GM12878 (cell line): ENCODE results near the gene DNAJA4. TPM values are rescaled to one million over a fixed set of nuclear protein-coding genes. Genes with fewer than 3 reads are reported as not detected.

Source experiments
- ATAC-seq: fragments of 200-7000 bp; cut with Tn5 transposase; 3 replicates; pipeline ENCODE4 v1.9.1; 2020; ENCODE audit warnings: mild to moderate bottlenecking, moderate library complexity
- Bru-seq: library from RNA; stranded (reverse); fragments of 400-500 nt; gene quantifications from one replicate; lab custom pipeline; 2021; lab: Mats Ljungman, UMichigan
- BruChase-seq, 2 experiments: library from RNA; stranded (reverse); fragments of 400-500 nt; gene quantifications; one replicate each; lab custom pipeline; 2021; lab: Mats Ljungman, UMichigan
- BruUV-seq: library from RNA; stranded (reverse); fragments of 400-500 nt; replicated peaks from 2 replicates; lab custom pipeline; 2021; lab: Mats Ljungman, UMichigan
- CTCF ChIA-PET: fragments of 300-600 bp; sonication (Branson Sonifier 250); formaldehyde crosslinking; extraction: SDS; loops from one replicate; lab custom pipeline; 2021; ENCODE audit warnings: inconsistent platforms; lab: Yijun Ruan, JAX
- POLR2A ChIA-PET: fragments of 350-600 bp; formaldehyde crosslinking; extraction: SDS; loops from one replicate; lab custom pipeline; 2021; ENCODE audit warnings: inconsistent platforms; lab: Charles Lee
- RAD21 ChIA-PET: fragments of 300-600 bp; sonication (Branson Sonifier 250); formaldehyde crosslinking; loops from one replicate; lab custom pipeline; 2023; ENCODE audit warnings: antibody characterized with exemption; ENCODE audit not compliant: unreplicated experiment; lab: Charles Lee
- SMC1A ChIA-PET: fragments of 300-600 bp; sonication (Branson Sonifier 250); formaldehyde crosslinking; loops from one replicate; lab custom pipeline; 2023; ENCODE audit not compliant: unreplicated experiment, uncharacterized antibody; lab: Charles Lee
- DNase-seq: peaks from one replicate; pipeline ENCODE4 v3.0.0-alpha.2; 2011; ENCODE audit warnings: low read depth, low spot score
- FAIRE-seq: peaks from 3 replicates; lab custom pipeline; 2011; peaks lifted over from hg19 to GRCh38; lab: Jason Lieb, UNC
- H2AFZ ChIP-seq: 2 replicates; pipeline ENCODE4 v1.6.0; 2011; ENCODE audit warnings: low read depth, low read length, control low read depth; ENCODE audit not compliant: control insufficient read depth
- H3K27ac ChIP-seq: 2 replicates; pipeline ENCODE4 v1.5.1; 2011; ENCODE audit warnings: control low read depth; ENCODE audit not compliant: control insufficient read depth, insufficient read depth
- H3K27me3 ChIP-seq, 2 experiments: replicated peaks in 1 of 2; 2 replicates each; pipeline versions ENCODE4 v1.6.0 to v1.6.1; 2011; ENCODE audit warnings: low read length in 1 of 2; ENCODE audit not compliant: control insufficient read depth in 2 of 2, insufficient read depth in 2 of 2
- H3K36me3 ChIP-seq, 2 experiments: 2 replicates each; pipeline ENCODE4 v1.5.1; 2011; ENCODE audit warnings: low read length in 1 of 2; ENCODE audit not compliant: control insufficient read depth in 2 of 2, insufficient read depth in 2 of 2
- H3K4me1 ChIP-seq: 2 replicates; pipeline ENCODE4 v1.6.1; 2011; ENCODE audit warnings: mild to moderate bottlenecking, low read length, moderate library complexity, mixed read lengths; ENCODE audit not compliant: control insufficient read depth, insufficient read depth
- H3K4me2 ChIP-seq: 2 replicates; pipeline ENCODE4 v1.6.0; 2011; ENCODE audit warnings: control low read depth; ENCODE audit not compliant: control insufficient read depth, insufficient read depth
- H3K4me3 ChIP-seq: fragments of 200-600 bp; sonication (generic); 2 replicates; pipeline ENCODE4 v1.5.1; 2016
- H3K79me2 ChIP-seq: 2 replicates; pipeline ENCODE4 v1.6.0; 2011; ENCODE audit warnings: low read length; ENCODE audit not compliant: control insufficient read depth, insufficient read depth
- H3K9ac ChIP-seq: 2 replicates; pipeline ENCODE4 v1.8.0; 2011; ENCODE audit warnings: low read length, control low read depth, mixed read lengths; ENCODE audit not compliant: control insufficient read depth, insufficient read depth
- H3K9me3 ChIP-seq: replicated peaks from 3 replicates; pipeline ENCODE4 v1.5.1; 2011; ENCODE audit warnings: mild to moderate bottlenecking, low read length; ENCODE audit not compliant: control insufficient read depth, insufficient read depth
- H4K20me1 ChIP-seq: 2 replicates; pipeline ENCODE4 v1.6.0; 2011; ENCODE audit not compliant: control insufficient read depth, insufficient read depth
- BHLHE40 ChIP-seq, 2 experiments: fragments of 450-650 bp in 1 of 2; IDR thresholded peaks; 2 replicates each; pipeline ENCODE4 v1.6.1; 2011 to 2017; ENCODE audit warnings: low read depth in 2 of 2, borderline replicate concordance in 1 of 2, improper control_type of control experiment in 1 of 2, low read length in 1 of 2, mild to moderate bottlenecking in 1 of 2
- CREB1 ChIP-seq: IDR thresholded peaks from 2 replicates; pipeline ENCODE4 v1.6.1; 2012; ENCODE audit warnings: low read depth, mild to moderate bottlenecking, inconsistent platforms
- CTCF ChIP-seq, 3 experiments: IDR thresholded peaks in 2 of 3; conservative IDR thresholded peaks in 1 of 3; 2 replicates each; pipeline ENCODE4 v1.5.1; 2011; ENCODE audit warnings: low read depth in 3 of 3, low read length in 3 of 3, mild to moderate bottlenecking in 3 of 3, control low read depth in 2 of 3, moderate library complexity in 2 of 3, inconsistent platforms in 1 of 3, mixed read lengths in 1 of 3; ENCODE audit not compliant: control insufficient read depth in 2 of 3, insufficient read depth in 1 of 3; ENCODE audit errors: extremely low read depth in 1 of 3
- LARP7 ChIP-seq: fragments of 450-650 bp; IDR thresholded peaks from 2 replicates; pipeline ENCODE4 v1.6.1; 2017; ENCODE audit warnings: mild to moderate bottlenecking
- MAX ChIP-seq: IDR thresholded peaks from 2 replicates; pipeline ENCODE4 v1.6.1; 2012; ENCODE audit warnings: low read depth, low read length, improper control_type of control experiment
- NKRF ChIP-seq: fragments of 450-650 bp; conservative IDR thresholded peaks from 2 replicates; pipeline ENCODE4 v1.6.1; 2017; ENCODE audit warnings: mild to moderate bottlenecking, moderate library complexity
- POLR2A ChIP-seq: IDR thresholded peaks from 2 replicates; pipeline ENCODE4 v1.6.1; 2011; ENCODE audit warnings: low read depth, mild to moderate bottlenecking, low read length
- ZNF687 ChIP-seq: fragments of 450-650 bp; IDR thresholded peaks from 2 replicates; pipeline ENCODE4 v1.6.1; 2017; ENCODE audit warnings: mild to moderate bottlenecking, moderate library complexity
- WGBS: methylation state at CpG from one replicate; pipeline ENCODE4 v1.1.6; 2016; ENCODE audit warnings: low lambda C conversion rate; ENCODE audit not compliant: insufficient replicate concordance, insufficient coverage; ENCODE audit errors: missing lambda C conversion rate; 5-methylcytosine and 5-hydroxymethylcytosine counted together
- in situ Hi-C: fragments of 300-500 bp; cut with MboI; formaldehyde crosslinking; loops from 9 replicates; pipeline ENCODE4 v1.14.3; 2018; ENCODE audit warnings: mixed read lengths
- intact Hi-C: fragments of 100-400 bp; cut with micrococcal nuclease; formaldehyde crosslinking; loops from one replicate; pipeline ENCODE4 v1.14.2; 2022; ENCODE audit not compliant: unreplicated experiment
- long read RNA-seq, 2 experiments: library from polyadenylated mRNA; unstranded; transcript quantifications; one replicate each; pipeline ENCODE4 v2.0.0, GENCODE V29; 2019 to 2020
- polyA minus RNA-seq, 3 experiments: library from RNA; depleted of rRNA, polyadenylated mRNA; stranded (reverse); fragments of >200 nt; gene quantifications; 2 replicates each; pipeline ENCODE4 v1.2.3, GENCODE V29; 2011
- polyA plus RNA-seq, 11 experiments: library from polyadenylated mRNA; depleted of rRNA in 4 of 11; unstranded in 6 of 11; stranded (reverse) in 5 of 11; fragments of >200 nt; fragmentation: Nextera tagmentation in 4 of 11; fragmentation: Illumina TruSeq in 1 of 11; extraction: Ambion mirVana in 4 of 11; extraction: Trizol in 1 of 11; gene quantifications; 1 replicate in 1 of 11; 2 replicates in 10 of 11; pipeline versions ENCODE4 v1.2.1 to v1.2.3, GENCODE V29; 2011 to 2016; ENCODE audit warnings: inconsistent platforms in 2 of 11, missing spikeins in 2 of 11, low read depth in 1 of 11
- total RNA-seq, 4 experiments: library from RNA; depleted of rRNA in 3 of 4; stranded (reverse); fragments of >200 nt in 3 of 4; fragmentation: Illumina TruSeq in 1 of 4; extraction: Trizol in 1 of 4; gene quantifications; 2 replicates each; pipeline versions ENCODE4 v1.2.1 to v1.2.3, GENCODE V29; 2013 to 2021

DNAJA4 gene
- total RNA-seq (2013; cell fraction: nucleolus; rRNA removed): 9.0 and 11.7 TPM in 2 replicates
- total RNA-seq (2014; rRNA removed): 4.6 and 4.7 TPM in 2 replicates
- 3.7 TPM in 2 replicates for total RNA-seq (2014; rRNA removed; fragmentation: Illumina TruSeq; extraction: Trizol)
- 5.9 and 6.4 TPM in 2 replicates for total RNA-seq (2021)
- polyA plus RNA-seq (2011; ENCODE audit: low read depth): 3.6 TPM
- polyA plus RNA-seq (2011; rRNA removed): 0.01 and 0.07 TPM in 2 replicates
- polyA plus RNA-seq (2011; cell fraction: cytosol; rRNA removed): not detected in 2 replicates
- polyA plus RNA-seq (2011; cell fraction: nucleus; rRNA removed): not detected in 2 replicates
- 3.4 and 3.9 TPM in 2 replicates for polyA plus RNA-seq (2012)
- polyA plus RNA-seq (2014; fragmentation: Illumina TruSeq; extraction: Trizol): 7.2 and 8.5 TPM in 2 replicates
- 1 to 10 TPM; 1.2 to 2.2 TPM for polyA plus RNA-seq (2014; fragmentation: Nextera tagmentation; extraction: Ambion mirVana)
- polyA plus RNA-seq (2014; rRNA removed): 9.8 and 10.4 TPM in 2 replicates
- 1 to 10 TPM; 3.7 to 4.4 TPM for polyA plus RNA-seq (2016; fragmentation: Nextera tagmentation; extraction: Ambion mirVana)
- polyA minus RNA-seq (2011; rRNA and poly(A)+ RNA removed): not detected in 2 replicates
- 3.6 and 4.4 TPM in 2 replicates for polyA minus RNA-seq (2011; cell fraction: cytosol; rRNA and poly(A)+ RNA removed)
- polyA minus RNA-seq (2011; cell fraction: nucleus; rRNA and poly(A)+ RNA removed): 0.12 and 0.77 TPM in 2 replicates
- percentile 50 among the genes with signal in this experiment for Bru-seq, nascent RNA
- BruChase-seq, experiment 1, labeled RNA remaining after a 6-hour chase: percentile 55 among the genes with signal in this experiment
- percentile 50 among the genes with signal in this experiment for BruChase-seq, experiment 2, labeled RNA remaining after a 2-hour chase
- long read RNA-seq, experiment 1, partial matches to known transcripts: 0 of 2 reads
- long read RNA-seq, experiment 1, other reads (novel, unspliced or antisense): 0 of 2 reads
- long read RNA-seq, experiment 2, partial matches to known transcripts: 0 of 3 reads
- long read RNA-seq, experiment 2, other reads (novel, unspliced or antisense): 1 of 3 reads

- ATAC-seq (peak; percentile 69), DNase-seq (no peak), FAIRE-seq (no peak)
- ChIA-PET POLR2A (no interaction called here), CTCF (interaction anchor here (1.5 to 1.7 kb wide), 3 partner anchors 17 to 298 kb away, joined by 3 to 7 read pairs (median 4); partner anchors contain the start of gene CIB2), SMC1A (interaction anchor here (1.5 kb wide), 1 partner anchor 158 kb away, joined by 6 read pairs; no protein-coding TSS in a partner anchor), RAD21 (interaction anchor here (1.0 kb wide), 1 partner anchor 44 kb away, joined by 3 read pairs; no protein-coding TSS in a partner anchor)
- intact Hi-C loops (no loop called here), in situ Hi-C loops (no loop called here)
- peak within 1 kb of the TSS; percentile 58 for H3K4me2 ChIP-seq
- peak within 1 kb of the TSS; percentile 79 for H2AFZ ChIP-seq
- H3K4me1 ChIP-seq: no peaks in the 10 kb centered on the region
- H4K20me1 ChIP-seq: no peaks in the 10 kb centered on the region
- H3K4me3 ChIP-seq: peak within 1 kb of the TSS; percentile 59; the same call in 1 of the 2 replicates
- no peaks in the 10 kb centered on the region for H3K9me3 ChIP-seq
- no peaks in the 10 kb centered on the region for H3K27me3 ChIP-seq
- H3K27ac ChIP-seq: no peak within 1 kb of the TSS
- H3K9ac ChIP-seq: peak within 1 kb of the TSS; percentile 49; the same call in 1 of the 2 replicates
- WGBS: 12% methylated on average over 67 of the region's 107 CpGs
- BruUV-seq: no TSS peak
- H3K36me3 ChIP-seq: no peaks in the 10 kb centered on the region
- no peaks in the 10 kb centered on the region for H3K79me2 ChIP-seq
- TF ChIP-seq LARP7 (peak; percentile 41; the same call in 1 of the 2 replicates), MAX (no peak), ZNF687 (peak; percentile 78), CTCF (IDR thresholded peaks at IDR 0.05 in 2 of 3, conservative IDR thresholded peaks at IDR 0.05 in 1 of 3; ENCODE audit: control insufficient read depth in 2 of 3, extremely low read depth in 1 of 3, insufficient read depth in 1 of 3, low read depth in 3 of 3, low read length in 3 of 3) (peak in 1 of 3 experiments; percentile 26; a peak in 2 of 6 replicates), POLR2A (peak; percentile 65), CREB1 (0 out of 2 replicates have a peak, but pooled peaks have one; percentile 17), BHLHE40 (IDR thresholded peaks at IDR 0.05; ENCODE audit: borderline replicate concordance in 1 of 2, low read depth in 2 of 2, low read length in 1 of 2) (no peak; a peak in 1 of 4 replicates), NKRF (no peak)
These were observed at the start of gene DNAJA4 for GRCh38 chr15:78264304-78265136. TSS of gene DNAJA4 (plus strand) at chr15:78264562. CDS start at chr15:78264764, 202 bp downstream.
